OCI-LY3 (cell line): Measurements from ENCODE around the gene CDCP1.

Experiments
- H2AFZ ChIP-seq: fragments of 200-600, 300-600 bp; shearing (Covaris generic); 2 replicates; pipeline ENCODE4 v1.6.0; 2014; ENCODE audit warnings: antibody characterized with exemption, low read depth, low read length
- H3K27ac ChIP-seq: fragments of 200-600, 300-600 bp; sonication (generic); 2 replicates; pipeline ENCODE4 v1.5.1; 2014; ENCODE audit warnings: mild to moderate bottlenecking, low read length, moderate library complexity, mixed read lengths
- H3K27me3 ChIP-seq: fragments of 200-600, 300-600 bp; sonication (generic); 2 replicates; pipeline ENCODE4 v1.6.1; 2014; ENCODE audit warnings: low read depth, low read length, mixed read lengths
- H3K36me3 ChIP-seq: fragments of 200-600, 300-600 bp; sonication (generic); replicated peaks from 2 replicates; pipeline ENCODE3; 2014; ENCODE audit warnings: low read depth, low read length, mixed read lengths
- H3K4me1 ChIP-seq: fragments of 300-600, 200-600 bp; sonication (generic); 2 replicates; pipeline ENCODE4 v1.6.1; 2014; ENCODE audit warnings: low read length, mixed read lengths
- H3K4me2 ChIP-seq: fragments of 200-600, 300-600 bp; sonication (generic); 2 replicates; pipeline ENCODE4 v1.6.1; 2014; ENCODE audit warnings: low read length, mixed read lengths
- H3K4me3 ChIP-seq: fragments of 300-600, 200-600 bp; sonication (generic); 2 replicates; pipeline ENCODE4 v1.5.1; 2014; ENCODE audit warnings: antibody characterized with exemption, mild to moderate bottlenecking, low read length, moderate library complexity
- H3K79me2 ChIP-seq: fragments of 300-600, 200-600 bp; shearing (Covaris generic); 2 replicates; pipeline ENCODE4 v1.6.1; 2014; ENCODE audit warnings: mild to moderate bottlenecking, low read length, mixed read lengths
- H3K9ac ChIP-seq: fragments of 300-600, 200-600 bp; shearing (Covaris generic); 2 replicates; pipeline ENCODE4 v1.6.0; 2014; ENCODE audit warnings: mild to moderate bottlenecking, low read length, moderate library complexity
- H3K9me3 ChIP-seq: fragments of 200-600, 300-600 bp; shearing (Covaris generic); 2 replicates; pipeline ENCODE4 v1.6.1; 2014; ENCODE audit warnings: low read length, mixed read lengths; ENCODE audit not compliant: insufficient read depth
- H4K20me1 ChIP-seq: fragments of 200-600, 300-600 bp; sonication (generic); 2 replicates; pipeline ENCODE4 v1.6.1; 2016; ENCODE audit warnings: low read length, mixed read lengths; ENCODE audit not compliant: insufficient read depth
- EZH2phosphoT487 ChIP-seq: fragments of 200-600 bp; shearing (Covaris generic); IDR thresholded peaks from 2 replicates; pipeline ENCODE4 v1.6.1; 2018; ENCODE audit warnings: antibody characterized with exemption, mixed run types, low read depth
- TF ChIP-seq, protein P1 (sequence below): fragments of 200-600, 300-600 bp; sonication (generic); IDR thresholded peaks from 2 replicates; pipeline ENCODE4 v1.5.1; 2014; ENCODE audit warnings: antibody characterized with exemption, low read length, low read depth

Gene CDCP1

GRCh38 chr3:45116350-45116749, 29.8 kb downstream of the CDCP1 start:
- no peak overlapping the region for H3K9ac ChIP-seq
- H4K20me1 ChIP-seq: no peaks in the 10 kb centered on the region
- H3K4me1 ChIP-seq: no peaks in the 10 kb centered on the region
- H3K27me3 ChIP-seq: peaks cover 73% of the 10 kb centered on the region
- no peak overlapping the region for H2AFZ ChIP-seq
- no peak overlapping the region for H3K27ac ChIP-seq
- no peaks in the 10 kb centered on the region for H3K79me2 ChIP-seq
- no peak overlapping the region for H3K4me3 ChIP-seq
- H3K4me2 ChIP-seq: no peak overlapping the region
- H3K36me3 ChIP-seq: no peaks in the 10 kb centered on the region
- TF ChIP-seq, protein P1, sequence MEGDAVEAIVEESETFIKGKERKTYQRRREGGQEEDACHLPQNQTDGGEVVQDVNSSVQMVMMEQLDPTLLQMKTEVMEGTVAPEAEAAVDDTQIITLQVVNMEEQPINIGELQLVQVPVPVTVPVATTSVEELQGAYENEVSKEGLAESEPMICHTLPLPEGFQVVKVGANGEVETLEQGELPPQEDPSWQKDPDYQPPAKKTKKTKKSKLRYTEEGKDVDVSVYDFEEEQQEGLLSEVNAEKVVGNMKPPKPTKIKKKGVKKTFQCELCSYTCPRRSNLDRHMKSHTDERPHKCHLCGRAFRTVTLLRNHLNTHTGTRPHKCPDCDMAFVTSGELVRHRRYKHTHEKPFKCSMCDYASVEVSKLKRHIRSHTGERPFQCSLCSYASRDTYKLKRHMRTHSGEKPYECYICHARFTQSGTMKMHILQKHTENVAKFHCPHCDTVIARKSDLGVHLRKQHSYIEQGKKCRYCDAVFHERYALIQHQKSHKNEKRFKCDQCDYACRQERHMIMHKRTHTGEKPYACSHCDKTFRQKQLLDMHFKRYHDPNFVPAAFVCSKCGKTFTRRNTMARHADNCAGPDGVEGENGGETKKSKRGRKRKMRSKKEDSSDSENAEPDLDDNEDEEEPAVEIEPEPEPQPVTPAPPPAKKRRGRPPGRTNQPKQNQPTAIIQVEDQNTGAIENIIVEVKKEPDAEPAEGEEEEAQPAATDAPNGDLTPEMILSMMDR: no peak
- no peak for TF ChIP-seq EZH2phosphoT487
- no peaks in the 10 kb centered on the region for H3K9me3 ChIP-seq

DNA sequence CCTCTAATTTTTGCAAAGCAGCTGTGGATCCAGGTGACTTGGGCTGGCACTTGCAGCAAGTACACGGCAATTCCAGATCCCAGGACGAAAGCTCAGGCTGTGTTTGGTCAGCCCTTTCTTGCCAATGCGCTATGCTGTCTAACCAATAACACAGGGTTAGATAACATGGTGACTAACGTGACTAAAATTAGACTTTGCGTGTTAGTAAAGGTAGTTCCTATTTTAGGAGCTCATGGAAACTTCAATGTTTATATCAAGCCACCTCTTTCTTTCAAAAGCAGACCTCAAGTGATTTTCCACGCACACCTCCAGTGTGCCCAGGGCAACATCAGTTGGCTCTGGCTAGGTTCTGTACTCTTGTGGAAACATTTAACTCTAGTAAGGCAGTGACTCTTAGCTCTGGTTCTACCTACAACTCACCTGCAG, 32.5 kb downstream of the CDCP1 start:
- H4K20me1 ChIP-seq: no peaks in the 10 kb centered on the region
- no peak overlapping the region for H3K9ac ChIP-seq
- H3K9me3 ChIP-seq: no peaks in the 10 kb centered on the region
- peaks cover 70% of the 10 kb centered on the region for H3K27me3 ChIP-seq
- H3K4me1 ChIP-seq: no peaks in the 10 kb centered on the region
- H3K79me2 ChIP-seq: no peaks in the 10 kb centered on the region
- TF ChIP-seq EZH2phosphoT487: no peak
- TF ChIP-seq, protein P1: no peak
- no peaks in the 10 kb centered on the region for H3K36me3 ChIP-seq
- H3K4me2 ChIP-seq: no peak overlapping the region
- no peak overlapping the region for H3K4me3 ChIP-seq
- H2AFZ ChIP-seq: no peak overlapping the region
- H3K27ac ChIP-seq: no peak overlapping the region

DNA sequence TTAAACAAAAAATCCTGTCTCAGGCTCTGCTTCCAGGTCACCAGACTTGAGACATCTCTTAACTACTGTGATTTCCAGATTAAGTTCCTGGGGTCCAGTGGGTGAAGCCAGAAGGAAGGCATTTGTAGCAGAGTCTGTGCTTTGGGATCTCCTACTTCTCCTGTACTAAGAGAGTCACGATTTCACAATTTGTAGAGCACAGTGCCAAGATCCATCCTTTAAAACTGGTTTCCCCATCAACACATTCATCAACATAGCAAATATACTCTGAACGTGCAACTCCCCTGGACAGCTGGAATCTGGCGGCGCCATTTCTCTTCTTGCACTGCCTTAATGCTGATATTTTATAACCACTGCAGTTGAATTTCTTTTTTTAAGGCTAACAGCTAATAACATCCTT, 33.2 kb downstream of the CDCP1 start:
- Histone ChIP-seq H3K79me2 (no peaks in the 10 kb centered on the region), H4K20me1 (no peaks in the 10 kb centered on the region), H3K27me3 (peaks cover 66% of the 10 kb centered on the region), H2AFZ (no peak overlapping the region), H3K4me3 (no peak overlapping the region), H3K9ac (no peak overlapping the region), H3K36me3 (no peaks in the 10 kb centered on the region), H3K4me2 (no peak overlapping the region), H3K27ac (no peak overlapping the region), H3K4me1 (no peaks in the 10 kb centered on the region), H3K9me3 (no peaks in the 10 kb centered on the region)
- TF ChIP-seq EZH2phosphoT487: no peak
- TF ChIP-seq, protein P1: no peak

DNA sequence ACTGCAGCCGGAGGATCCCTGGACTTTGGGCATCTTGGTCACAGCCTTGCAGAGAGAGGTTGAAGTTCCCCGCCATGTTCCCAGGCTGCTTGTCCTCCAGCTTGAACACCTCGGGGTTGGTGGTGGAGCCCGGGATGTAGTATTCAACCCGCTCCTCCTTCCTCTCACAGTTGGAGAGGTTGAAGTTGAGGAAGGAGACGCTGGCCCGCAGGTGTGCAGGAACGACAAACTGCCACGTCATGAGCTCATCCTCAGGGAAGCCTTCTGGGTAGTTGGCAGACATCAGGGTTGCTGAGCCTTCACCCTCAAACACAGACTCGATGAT, 35.7 kb downstream of the CDCP1 start:
- H3K4me3 ChIP-seq: no peak overlapping the region
- H3K9ac ChIP-seq: no peak overlapping the region
- TF ChIP-seq, protein P1: no peak
- no peak for TF ChIP-seq EZH2phosphoT487
- H3K9me3 ChIP-seq: no peaks in the 10 kb centered on the region
- no peaks in the 10 kb centered on the region for H3K36me3 ChIP-seq
- no peaks in the 10 kb centered on the region for H4K20me1 ChIP-seq
- H3K79me2 ChIP-seq: no peaks in the 10 kb centered on the region
- peaks cover 56% of the 10 kb centered on the region for H3K27me3 ChIP-seq
- no peak overlapping the region for H3K27ac ChIP-seq
- no peaks in the 10 kb centered on the region for H3K4me1 ChIP-seq
- no peak overlapping the region for H3K4me2 ChIP-seq
- H2AFZ ChIP-seq: no peak overlapping the region
